ENCODE measurements around the gene KL.

DNA sequence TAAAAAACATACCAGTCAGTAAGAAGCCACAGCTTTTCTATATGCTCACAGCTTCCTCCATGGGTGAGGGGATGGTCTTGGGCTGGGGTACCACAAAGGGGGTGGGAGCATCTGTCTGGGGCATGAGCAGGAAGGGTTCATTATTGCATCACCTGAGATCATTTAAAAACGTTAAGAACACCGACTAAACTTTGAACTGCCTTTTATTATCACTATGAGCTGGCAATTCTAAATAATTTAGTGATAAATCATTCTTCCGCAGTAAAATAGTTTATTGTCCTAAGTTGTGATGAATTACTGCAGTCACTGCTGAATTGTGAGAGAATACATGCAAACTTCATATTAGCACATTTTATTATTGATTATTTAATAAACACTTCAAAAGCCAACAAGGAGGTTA is 71.6 kb downstream of the KL start:
- TF ChIP-seq EZH2 (IDR thresholded peaks at IDR 0.05; ENCODE audit: low read depth, unreplicated experiment) (no peak), ZNF114 (CRISPR knock-in tag; IDR thresholded peaks at IDR 0.05) (no peak), EZH2phosphoT487 (IDR thresholded peaks at IDR 0.05; ENCODE audit: unreplicated experiment) (no peak), STAT1 (IDR thresholded peaks at IDR 0.05; ENCODE audit: unreplicated experiment) (no peak), JUNB (IDR thresholded peaks at IDR 0.05; ENCODE audit: unreplicated experiment) (no peak)
- TF ChIP-seq, protein P1, sequence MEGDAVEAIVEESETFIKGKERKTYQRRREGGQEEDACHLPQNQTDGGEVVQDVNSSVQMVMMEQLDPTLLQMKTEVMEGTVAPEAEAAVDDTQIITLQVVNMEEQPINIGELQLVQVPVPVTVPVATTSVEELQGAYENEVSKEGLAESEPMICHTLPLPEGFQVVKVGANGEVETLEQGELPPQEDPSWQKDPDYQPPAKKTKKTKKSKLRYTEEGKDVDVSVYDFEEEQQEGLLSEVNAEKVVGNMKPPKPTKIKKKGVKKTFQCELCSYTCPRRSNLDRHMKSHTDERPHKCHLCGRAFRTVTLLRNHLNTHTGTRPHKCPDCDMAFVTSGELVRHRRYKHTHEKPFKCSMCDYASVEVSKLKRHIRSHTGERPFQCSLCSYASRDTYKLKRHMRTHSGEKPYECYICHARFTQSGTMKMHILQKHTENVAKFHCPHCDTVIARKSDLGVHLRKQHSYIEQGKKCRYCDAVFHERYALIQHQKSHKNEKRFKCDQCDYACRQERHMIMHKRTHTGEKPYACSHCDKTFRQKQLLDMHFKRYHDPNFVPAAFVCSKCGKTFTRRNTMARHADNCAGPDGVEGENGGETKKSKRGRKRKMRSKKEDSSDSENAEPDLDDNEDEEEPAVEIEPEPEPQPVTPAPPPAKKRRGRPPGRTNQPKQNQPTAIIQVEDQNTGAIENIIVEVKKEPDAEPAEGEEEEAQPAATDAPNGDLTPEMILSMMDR (conservative IDR thresholded peaks at IDR 0.05; ENCODE audit: low read depth in 2 of 2), result no peak
- TF ChIP-seq, protein P2, sequence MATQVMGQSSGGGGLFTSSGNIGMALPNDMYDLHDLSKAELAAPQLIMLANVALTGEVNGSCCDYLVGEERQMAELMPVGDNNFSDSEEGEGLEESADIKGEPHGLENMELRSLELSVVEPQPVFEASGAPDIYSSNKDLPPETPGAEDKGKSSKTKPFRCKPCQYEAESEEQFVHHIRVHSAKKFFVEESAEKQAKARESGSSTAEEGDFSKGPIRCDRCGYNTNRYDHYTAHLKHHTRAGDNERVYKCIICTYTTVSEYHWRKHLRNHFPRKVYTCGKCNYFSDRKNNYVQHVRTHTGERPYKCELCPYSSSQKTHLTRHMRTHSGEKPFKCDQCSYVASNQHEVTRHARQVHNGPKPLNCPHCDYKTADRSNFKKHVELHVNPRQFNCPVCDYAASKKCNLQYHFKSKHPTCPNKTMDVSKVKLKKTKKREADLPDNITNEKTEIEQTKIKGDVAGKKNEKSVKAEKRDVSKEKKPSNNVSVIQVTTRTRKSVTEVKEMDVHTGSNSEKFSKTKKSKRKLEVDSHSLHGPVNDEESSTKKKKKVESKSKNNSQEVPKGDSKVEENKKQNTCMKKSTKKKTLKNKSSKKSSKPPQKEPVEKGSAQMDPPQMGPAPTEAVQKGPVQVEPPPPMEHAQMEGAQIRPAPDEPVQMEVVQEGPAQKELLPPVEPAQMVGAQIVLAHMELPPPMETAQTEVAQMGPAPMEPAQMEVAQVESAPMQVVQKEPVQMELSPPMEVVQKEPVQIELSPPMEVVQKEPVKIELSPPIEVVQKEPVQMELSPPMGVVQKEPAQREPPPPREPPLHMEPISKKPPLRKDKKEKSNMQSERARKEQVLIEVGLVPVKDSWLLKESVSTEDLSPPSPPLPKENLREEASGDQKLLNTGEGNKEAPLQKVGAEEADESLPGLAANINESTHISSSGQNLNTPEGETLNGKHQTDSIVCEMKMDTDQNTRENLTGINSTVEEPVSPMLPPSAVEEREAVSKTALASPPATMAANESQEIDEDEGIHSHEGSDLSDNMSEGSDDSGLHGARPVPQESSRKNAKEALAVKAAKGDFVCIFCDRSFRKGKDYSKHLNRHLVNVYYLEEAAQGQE (IDR thresholded peaks at IDR 0.05; ENCODE audit: unreplicated experiment), result no peak
